HK-2 (cell line): ENCODE data around the gene PSMB9.
A peak's percentile ranks its signal among the peaks of the same experiment; 100 is the strongest.
"Not testable (repeated sequence)": the region's sequence is repeated elsewhere in the genome, so short reads cannot be mapped to it uniquely, and the experiment has no call there.

Experiments
- DNase-seq: peaks from one replicate; pipeline ENCODE4 v3.0.0-alpha.2; 2018; ENCODE audit not compliant: unreplicated experiment

The PSMB9 gene

DNA sequence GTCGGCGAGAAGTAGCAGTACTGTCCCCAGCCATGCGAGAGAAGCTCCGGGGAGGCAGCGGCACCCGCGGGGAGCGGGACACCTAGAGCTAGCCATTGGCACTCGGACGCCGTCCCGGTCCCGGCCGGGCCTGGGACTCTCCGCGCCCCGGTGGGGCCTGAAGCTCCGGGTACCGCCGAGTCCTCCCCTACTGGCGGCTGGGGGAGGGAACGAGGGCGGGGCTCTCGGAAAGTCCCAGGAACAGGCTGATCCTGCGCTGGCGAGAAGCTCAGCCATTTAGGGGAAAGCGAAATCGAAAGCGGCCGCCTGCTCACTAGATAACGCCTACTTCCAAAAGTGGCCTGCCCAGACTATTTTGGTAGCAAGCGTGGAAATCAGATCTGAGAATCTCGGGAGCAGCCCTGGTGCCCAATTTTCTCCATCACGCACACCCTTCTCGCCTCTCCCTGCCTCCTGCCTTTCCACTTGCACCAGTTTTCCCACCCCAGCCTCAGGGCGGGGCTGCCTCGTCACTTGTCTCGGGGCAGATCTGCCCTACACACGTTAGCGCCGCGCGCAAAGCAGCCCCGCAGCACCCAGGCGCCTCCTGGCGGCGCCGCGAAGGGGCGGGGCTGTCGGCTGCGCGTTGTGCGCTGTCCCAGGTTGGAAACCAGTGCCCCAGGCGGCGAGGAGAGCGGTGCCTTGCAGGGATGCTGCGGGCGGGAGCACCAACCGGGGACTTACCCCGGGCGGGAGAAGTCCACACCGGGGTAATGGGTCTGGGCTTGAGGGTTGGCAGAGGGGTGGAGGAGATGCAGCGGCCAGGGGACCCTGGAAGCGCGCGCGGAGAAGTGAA, at the start of gene PSMB9, which contains the start of gene TAP1:
Gene PSMB9, plus strand, starts transcription at position 652 of the 835 bp plus-strand sequence. Its CDS starts 38 bp downstream, at position 690.
Gene TAP1, minus strand, starts transcription at position 164 of the 835 bp plus-strand sequence. Its CDS starts 68 bp downstream, at position 96.
- peak; percentile 88 for DNase-seq

DNA sequence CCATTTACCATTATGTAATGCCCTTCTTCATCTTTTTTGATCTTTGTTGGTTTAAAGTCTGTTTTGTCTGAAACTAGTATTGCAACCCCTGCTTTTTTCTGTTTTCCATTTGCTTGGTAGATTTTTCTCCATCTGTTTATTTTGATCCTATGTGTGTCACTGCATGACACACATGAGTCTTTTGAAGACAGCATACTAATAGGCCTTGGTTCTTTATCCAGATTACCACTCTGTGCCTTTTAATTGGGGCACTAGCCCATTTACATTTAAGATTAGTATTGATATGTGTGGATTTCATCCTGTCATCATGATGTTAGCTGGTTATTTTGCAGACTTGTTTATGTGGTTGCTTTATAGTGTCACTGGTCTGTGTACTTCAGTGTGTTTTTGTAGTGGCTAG, 48.6 kb upstream of the PSMB9 start:
- not testable (repeated sequence) for DNase-seq

DNA sequence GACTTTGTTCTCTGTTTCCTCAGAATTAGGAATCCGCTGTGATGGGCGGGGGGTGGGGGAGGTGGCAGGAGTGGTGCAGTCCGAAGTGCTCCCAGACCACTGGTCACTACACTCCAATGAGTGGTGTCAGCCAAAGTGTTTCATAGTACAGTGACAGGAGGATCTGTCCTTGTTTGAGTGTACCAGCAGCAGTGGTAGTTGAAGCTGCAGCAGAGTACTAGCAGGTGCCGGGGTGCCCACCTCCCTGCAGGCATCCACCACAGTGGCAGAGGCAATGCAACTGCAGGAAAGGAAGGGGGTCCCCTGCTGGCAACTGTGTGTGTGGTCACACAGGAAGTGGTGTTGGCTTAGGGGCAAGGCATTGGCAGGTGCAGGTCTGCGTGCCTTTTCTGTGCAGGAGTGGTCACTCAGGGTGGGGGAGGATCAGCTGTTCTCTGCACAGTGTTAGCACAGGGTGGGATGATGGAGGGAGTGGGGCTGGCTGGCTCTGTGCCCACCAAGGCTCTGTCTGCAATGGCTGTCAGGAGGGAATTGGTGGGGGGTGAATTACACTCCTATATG, 46.9 kb upstream of the PSMB9 start:
- no peak for DNase-seq

DNA sequence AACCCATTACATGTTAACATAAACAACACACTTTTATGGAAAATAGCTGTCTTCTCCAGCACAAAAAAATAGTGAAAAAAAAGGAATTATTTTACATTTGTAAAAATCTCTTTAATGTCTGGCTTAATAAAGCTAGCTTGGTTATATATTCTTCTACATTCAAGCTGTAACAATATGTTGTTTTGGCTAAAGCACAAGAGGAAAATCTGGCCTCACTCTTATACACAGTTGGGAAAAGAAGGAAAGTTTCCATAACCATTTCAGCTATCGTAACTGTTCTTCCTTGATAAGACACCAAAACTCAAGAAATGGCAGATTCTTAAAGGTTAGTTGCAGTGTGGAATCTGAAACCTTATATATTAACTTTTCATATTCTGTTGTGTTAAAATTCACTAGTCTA, 44.8 kb upstream of the PSMB9 start:
- DNase-seq: no peak

DNA sequence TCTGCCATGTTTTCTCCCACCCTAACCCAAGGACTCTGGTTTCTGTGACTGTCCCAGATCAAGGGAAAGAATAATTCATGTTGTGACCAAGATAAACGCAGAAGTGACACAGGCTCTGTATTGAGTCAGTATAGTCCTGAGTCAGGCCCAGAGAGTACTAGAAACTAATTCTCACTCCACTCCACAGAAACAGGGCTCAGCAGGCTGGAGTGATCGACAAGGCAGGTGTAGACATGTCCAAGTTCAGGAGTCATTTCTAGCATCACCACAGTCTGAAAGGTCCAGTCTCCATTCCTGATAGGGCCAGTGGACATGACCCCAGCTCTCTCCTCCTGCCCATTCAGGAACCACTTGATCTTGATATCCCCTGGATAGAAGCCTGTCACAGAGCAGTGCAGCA, 39.8 kb upstream of the PSMB9 start:
- DNase-seq: no peak

DNA sequence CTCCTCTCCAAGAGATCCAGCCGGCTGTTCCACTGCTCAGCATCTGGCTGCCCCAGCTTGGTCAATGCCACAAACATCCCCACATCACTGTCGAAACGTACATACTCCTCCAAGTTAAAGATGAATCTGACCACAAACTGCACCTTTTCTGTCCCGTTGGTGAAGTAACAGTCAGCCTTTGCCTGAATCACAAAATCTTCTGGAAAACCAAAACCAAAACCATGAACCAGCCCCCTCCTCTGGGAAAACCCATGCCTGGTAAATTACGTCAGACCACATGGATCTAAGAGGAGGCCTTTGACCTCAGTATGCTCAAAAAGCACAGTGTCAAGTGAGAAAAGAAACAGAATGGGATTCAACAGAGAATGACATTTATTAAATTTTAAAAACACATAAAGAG, 38.9 kb upstream of the PSMB9 start:
- DNase-seq: no peak

DNA sequence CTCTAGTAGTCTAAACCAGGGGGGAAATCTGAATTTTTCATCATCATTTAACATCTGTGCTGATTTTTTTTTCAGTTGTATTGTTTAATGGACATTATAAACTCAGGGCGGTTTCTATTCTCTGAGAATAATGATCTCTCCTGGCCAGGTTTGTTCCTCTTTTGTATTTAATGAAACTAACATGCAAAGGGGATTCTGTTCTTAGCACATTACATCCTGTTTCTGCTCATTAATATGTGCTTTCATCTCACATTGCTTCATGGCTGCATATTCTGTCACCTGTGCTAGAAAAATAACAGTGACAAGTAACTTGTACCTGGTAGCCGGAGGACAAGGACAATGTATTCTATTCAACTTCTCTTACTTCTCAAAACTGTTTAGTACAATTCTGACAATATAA, 38.0 kb upstream of the PSMB9 start:
- DNase-seq: no peak

DNA sequence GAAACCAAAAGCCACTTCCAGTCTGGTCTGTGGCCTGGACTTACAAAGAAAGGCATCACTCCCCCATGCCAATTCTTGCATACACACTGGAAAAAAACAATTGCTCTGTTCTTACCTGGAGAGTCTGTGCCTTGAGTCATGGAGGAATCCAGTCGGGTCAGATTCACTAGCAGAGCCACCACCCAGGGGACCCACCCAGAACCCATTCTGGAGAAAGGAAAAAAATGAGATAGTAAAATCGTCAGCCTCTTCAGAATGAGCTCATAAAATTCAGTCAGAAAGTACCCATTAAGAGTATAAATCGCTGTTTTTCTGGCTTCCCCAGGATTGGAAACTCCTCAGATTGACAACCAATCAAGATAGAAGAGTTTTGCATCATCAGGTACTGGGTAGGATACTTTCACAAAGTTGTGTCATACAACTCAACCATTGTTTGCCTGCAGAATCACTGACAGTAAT, 37.2 kb upstream of the PSMB9 start, which contains the start of gene HLA-DOB:
Gene HLA-DOB, minus strand, starts transcription at position 257 of the 459 bp plus-strand sequence. Its CDS starts 51 bp downstream, at position 206.
- DNase-seq: no peak

DNA sequence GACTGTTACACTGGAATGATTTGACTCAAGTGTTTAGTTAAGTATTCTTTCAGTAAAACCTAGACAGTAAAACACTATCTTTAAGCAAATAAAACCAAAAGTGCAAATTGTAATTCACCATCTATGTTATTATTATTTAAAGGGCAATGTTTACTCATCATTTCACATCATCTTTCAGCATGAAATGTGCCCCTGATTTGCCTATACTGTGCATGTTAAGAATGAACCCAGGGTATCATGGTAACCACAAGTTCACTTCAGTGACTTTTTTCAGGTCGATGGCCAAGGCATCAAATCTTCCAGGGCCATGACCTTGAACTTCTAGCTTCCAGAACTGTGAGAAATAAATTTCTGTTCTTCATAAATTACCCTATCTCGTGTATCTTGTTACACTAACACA, 35.1 kb upstream of the PSMB9 start:
- DNase-seq: no peak

DNA sequence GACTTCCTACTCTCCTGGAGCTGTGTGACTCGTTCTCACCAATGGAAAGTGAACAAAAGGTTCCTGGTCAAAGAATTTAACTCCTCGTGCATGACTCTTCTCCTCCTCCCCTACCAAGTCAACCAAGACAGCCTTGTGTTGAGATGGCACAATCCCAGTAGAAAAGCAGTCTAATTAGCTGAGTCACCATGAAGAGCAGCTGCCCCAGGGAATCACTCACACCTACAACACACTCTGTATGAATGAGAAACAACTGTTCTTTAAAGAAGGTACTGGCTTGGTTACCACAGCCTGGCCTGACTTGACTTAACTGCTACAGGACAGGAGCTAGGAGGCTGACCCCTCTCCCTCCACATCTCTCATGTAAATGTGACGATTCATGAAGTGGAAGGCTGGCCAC, 34.3 kb upstream of the PSMB9 start:
- DNase-seq: peak; percentile 44

DNA sequence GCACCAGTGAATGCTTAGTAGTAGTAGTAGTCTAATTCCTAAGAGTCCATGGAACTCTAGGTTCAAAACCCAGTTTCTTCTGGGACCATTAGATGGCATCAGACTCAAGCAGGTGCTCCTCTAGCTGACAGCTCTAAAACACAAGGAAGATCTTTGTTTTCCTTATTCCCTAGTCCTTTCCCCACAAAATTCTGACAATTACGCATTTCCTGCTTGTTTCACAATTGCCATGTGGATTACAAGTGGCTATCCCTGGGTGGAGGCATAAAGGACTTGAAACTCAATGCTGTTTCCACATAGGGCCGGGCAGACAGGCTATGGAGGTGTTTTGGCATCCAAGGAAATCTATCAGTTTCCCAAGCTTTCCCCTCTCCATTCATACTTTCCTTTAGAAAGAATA, 28.0 kb upstream of the PSMB9 start:
- DNase-seq: no peak

DNA sequence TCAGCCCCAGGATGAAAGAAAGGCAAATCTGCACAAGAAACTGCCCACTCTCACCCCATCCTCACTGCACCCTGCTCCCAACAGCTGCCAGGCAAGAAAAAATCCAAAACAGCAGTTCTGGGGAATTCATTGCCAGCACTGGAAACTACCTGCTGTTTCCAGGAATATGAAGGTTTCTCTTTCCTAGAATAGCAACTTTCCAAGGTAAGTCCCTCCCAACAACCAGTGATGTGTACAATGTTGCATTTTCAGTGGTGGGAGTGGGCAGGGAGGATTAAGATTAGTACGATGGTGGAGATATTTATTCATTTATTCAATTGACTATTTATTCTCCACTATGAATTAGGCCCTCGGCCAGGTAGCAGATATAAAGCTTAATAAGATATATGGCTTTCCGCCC, 27.0 kb upstream of the PSMB9 start:
- DNase-seq: no peak

DNA sequence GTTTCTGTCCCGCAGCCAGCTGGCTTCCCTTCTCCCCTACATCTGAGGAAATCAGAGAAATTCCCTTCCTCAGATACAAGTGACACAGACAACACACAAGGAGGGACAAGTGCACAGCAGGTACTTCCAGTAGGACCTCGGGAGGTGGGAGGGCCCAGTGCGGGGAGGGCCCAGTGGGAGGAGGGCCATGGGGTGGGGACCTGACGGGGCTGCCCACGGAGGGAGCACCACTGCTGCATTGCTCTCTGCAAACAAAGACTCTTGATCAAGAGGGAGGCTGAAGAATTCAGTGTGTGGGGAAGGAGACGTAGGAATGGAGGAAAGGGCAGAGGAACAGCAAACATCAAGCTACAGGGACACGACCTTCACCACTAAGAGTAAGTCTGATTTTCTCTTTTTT, 24.5 kb upstream of the PSMB9 start:
- no peak for DNase-seq

DNA sequence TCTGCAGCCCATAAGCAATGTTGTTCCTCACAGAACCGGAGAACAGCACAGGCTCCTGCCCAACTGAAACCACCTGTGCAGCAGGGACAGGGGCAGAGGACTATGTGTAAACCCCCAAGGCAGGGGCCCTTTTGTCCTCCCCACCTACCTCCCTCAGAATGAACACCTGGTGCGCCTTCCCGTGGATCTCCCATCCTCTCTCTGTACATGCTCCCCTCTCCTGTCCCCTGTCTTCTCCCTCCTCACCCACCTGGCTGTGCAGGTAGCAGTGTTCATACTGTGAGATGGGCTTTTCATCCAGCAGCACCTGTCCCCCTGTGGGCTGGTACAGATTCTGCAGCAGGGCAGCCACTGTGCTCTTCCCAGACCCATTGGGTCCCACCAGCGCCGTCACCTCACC, 24.0 kb upstream of the PSMB9 start:
- DNase-seq: no peak

DNA sequence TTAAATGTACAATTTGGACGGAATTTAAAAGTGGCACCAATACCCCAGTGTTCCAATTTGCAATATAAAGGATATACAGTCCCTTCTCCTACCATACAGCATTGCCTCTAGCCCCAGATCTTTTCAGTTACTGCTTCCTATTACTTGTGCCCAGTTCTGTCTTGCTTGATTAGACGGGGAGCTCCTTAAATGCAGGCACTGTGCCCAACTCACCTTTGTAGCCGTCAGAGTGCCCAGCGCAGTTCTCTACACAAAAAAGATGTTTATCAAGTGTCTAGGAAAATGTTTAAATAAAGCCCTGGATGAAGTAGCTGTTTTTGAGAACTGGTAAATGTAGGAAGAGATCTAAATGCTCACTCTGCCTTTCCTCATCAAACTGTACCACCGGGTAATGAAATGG, 23.1 kb upstream of the PSMB9 start:
- DNase-seq: no peak

DNA sequence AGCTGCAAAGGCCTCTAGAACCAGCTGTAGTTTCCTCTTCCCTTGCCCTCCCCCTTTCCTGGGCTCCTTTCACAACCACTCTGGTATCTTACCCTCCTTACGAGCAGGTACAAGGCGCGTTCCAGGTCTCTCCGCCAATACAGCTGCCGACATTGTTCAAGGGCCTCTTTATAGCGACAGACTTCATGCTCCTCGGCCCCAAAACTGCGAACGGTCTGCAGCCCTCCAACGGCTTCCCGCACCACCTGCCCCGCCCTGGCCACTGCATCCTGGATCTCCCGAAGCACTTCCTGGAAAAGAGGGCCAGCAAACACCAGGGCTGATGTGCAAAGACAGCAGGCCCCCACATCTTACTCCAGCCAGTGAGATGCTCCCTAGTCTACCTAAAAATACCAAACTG, 21.5 kb upstream of the PSMB9 start:
- no peak for DNase-seq

DNA sequence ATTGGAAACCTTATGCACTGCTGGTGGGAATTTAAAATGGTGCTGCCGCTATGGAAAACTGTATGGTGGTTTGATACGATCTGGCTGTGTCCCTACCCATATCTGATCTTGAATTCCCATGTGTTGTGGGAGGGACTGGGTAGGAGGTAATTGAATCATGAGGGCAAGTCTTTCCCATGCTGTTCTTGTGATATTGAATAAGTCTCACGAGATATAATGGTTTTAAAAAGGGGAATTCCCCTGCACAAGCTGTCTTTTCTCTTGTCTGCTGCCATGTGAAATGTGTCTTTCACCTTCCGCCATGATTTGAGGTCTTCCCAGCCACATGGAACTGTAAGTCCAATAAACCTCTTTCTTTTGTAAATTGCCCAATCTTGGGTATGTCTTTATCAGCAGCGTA, 20.3 kb upstream of the PSMB9 start:
- DNase-seq: no peak

DNA sequence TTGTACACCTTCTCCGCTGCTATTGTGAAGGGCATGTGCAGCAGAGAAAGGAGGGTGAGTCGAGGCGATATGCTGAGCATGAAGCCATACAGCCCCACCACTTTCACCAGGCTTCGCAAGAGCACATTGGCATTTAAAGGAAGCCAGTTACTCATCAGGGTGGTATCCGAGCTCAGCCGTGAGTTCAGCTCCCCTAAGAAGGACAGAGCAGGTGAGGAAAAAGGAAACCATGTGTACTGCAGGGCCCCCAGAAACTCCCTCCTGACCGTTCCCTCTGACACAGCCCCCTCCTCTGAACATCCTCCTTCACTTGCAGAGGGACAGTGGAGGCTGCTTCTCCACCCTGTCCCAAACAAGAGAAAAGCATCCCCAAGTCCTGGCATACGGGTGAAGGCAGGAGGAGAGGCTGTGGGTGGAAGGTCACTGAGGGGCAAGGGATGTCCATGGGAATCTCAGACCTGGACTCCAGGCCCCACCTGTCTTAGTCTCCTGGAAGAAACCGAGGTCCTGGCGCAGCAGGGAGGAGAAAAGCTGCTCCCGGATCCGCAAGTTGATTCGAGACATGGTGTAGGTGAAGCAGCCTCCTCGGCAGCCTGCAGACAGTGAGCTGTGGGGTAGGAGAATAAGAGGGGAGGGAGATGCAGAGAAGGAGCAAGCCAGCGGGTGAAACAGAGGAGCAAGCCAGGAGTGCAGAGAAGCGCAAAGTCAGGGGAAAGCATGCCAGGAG, 18.7 kb upstream of the PSMB9 start:
- DNase-seq: no peak

DNA sequence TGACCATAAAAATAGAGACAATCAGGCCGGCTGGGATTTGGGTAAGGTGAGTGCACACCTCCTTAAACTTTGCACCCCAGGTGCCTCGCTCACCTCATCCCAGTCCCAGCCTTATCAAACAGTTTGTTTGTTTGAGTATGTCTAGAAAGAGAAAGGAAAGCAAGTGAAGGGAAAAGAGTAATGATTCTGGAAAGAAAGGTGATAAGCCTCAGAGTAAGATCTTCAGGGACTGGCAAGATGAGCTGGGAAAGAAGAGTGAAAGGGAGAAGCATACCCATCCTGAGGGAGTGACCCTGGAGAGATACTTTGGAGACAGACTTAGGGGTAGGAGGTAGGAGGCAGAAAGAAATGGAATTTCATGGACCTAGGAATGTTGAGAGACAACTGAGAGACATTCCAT, 17.1 kb upstream of the PSMB9 start:
- DNase-seq: no peak

DNA sequence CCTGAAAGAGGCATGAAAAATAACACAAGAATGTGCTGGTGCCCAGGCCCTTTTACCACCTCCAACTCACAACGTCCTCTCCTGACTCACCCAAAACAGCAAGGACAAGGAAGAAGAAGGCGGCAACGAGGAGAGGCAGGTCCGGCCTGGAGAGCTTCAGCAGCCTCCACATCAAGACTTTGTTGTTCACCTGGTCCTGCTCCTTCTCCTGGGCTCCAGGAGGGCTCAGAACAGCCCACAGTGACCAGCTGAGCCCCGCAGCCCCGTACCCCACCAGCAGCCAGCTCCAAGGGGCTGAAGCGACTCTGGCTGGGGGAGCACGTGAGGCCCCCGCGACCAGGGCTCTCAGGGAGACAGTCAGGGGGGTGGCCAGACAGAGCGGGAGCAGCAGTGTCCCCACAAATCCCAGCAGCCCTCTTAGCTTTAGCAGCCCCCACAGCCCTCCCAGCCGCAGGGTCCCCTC, 16.3 kb upstream of the PSMB9 start:
- DNase-seq: peak; percentile 48

DNA sequence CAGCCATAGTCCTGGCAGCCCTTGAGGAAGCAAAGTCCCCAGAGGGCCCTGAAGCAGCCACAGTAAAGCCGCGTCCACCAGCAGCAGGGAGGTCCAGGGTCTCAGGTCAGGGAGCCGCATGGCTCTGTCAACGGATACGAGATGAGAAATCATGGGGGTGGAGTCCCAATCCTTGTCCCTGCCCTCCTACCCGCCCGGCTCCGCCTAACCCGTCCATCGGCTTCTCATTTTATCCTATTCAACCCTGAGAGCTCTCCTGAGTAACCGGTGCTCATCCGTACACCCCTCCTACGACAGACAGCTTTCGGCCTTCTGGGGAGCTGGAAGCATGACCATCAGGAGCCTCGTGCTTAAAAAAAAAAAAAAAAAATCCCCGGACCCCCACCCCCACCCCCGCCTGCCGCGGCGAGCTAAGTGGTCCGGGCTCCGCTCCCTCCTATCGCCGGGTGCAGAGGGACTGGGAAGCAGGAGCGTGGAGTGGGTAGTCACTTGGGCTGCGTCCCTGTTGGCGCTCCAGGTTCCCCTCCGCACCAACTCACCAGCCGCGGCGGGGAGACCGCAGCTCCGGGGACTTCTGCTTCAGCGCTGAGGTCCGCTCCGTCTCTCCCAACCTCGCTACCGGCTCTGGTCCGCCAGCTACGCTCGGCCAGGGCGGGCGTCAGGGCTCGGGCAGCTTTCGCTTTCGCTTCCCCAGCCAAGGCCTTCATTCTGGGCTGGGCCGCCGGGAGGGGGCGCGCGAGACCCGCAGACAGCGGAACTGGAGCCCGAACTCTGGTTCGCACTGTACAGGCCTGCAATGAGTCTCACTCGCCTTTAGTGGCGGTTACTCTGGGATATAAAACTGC, 15.7 kb upstream of the PSMB9 start, which contains the start of gene TAP2:
Gene TAP2, minus strand, starts transcription at position 626 of the 845 bp plus-strand sequence. Its CDS starts 506 bp downstream, at position 120.
- peak; percentile 98 for DNase-seq
